Thoracic aorta (tissue), 2 donors: ENCODE data around the gene NT5E. TPM values are rescaled to one million over a fixed set of nuclear protein-coding genes. Genes with fewer than 3 reads are reported as not detected.

Source experiments
- ATAC-seq: fragments of 150-250 bp; one replicate; pipeline ENCODE4 v1.8.0; 2017; ENCODE audit warnings: low read depth; ENCODE audit not compliant: insufficient number of reproducible peaks, low FRiP score
- DNase-seq: peaks from one replicate; pipeline ENCODE4 v3.0.0-alpha.2; 2020; ENCODE audit warnings: low spot score
- H3K27ac ChIP-seq, 2 donors: fragments of 200-600 bp; sonication (generic); 1 replicate in 1 of 2; 2 replicates in 1 of 2; pipeline ENCODE4 v1.5.1; 2016; ENCODE audit warnings: mild to moderate bottlenecking in 2 of 2, moderate library complexity in 2 of 2
- H3K27me3 ChIP-seq: fragments of 200-600 bp; sonication (generic); replicated peaks from 2 replicates; pipeline ENCODE4 v1.6.0; 2016; ENCODE audit warnings: mild to moderate bottlenecking; ENCODE audit not compliant: insufficient read depth
- H3K36me3 ChIP-seq: fragments of 200-600 bp; sonication (generic); one replicate; pipeline ENCODE4 v1.5.1; 2016
- H3K4me1 ChIP-seq, 2 donors: fragments of 200-600 bp; sonication (generic); 1 replicate in 1 of 2; 2 replicates in 1 of 2; pipeline versions ENCODE4 v1.5.1 to v1.6.0; 2016; ENCODE audit warnings: low read depth in 2 of 2, mild to moderate bottlenecking in 1 of 2; ENCODE audit not compliant: control insufficient read depth in 1 of 2
- H3K4me3 ChIP-seq: fragments of 200-600 bp; sonication (generic); 2 replicates; pipeline ENCODE4 v1.5.1; 2016; ENCODE audit warnings: mild to moderate bottlenecking
- H3K9me3 ChIP-seq: fragments of 200-600 bp; sonication (generic); 2 replicates; pipeline ENCODE4 v1.5.1; 2016
- total RNA-seq, 2 donors: library from RNA; depleted of rRNA; stranded (reverse); fragments of >200 nt; gene quantifications; one replicate each; pipeline versions ENCODE4 v1.1.0 to v1.2.3, GENCODE V29; 2016
- TF ChIP-seq, protein P1 (sequence below): fragments of 200-600 bp; sonication (generic); IDR thresholded peaks from one replicate; pipeline ENCODE4 v1.5.1; 2019; ENCODE audit warnings: antibody characterized with exemption

Gene NT5E
- total RNA-seq, 2 donors from 2014 or later = 47.4 to 57.4 TPM

DNA sequence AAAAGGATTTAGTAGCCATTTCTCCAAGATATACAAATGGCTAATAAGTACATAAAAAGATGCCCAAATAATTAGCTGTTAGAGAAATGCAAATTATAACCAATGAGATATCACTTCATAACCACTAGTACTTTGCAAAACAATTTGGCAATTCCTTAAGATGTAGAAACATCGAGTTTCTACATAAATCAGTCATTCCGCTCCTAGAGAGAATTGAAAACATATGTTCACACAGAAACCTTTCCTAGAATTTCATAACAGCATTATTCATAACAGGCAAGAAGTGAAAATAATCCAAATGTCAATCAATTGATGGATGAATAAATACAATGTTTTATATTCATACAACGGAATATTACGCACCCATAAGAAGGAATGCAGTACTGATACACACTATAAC, 20.5 kb upstream of the NT5E start:
- Histone ChIP-seq H3K9me3 (no peaks in the 10 kb centered on the region), H3K36me3 (no peaks in the 10 kb centered on the region), H3K27me3 (no peaks in the 10 kb centered on the region), H3K27ac (no peak overlapping the region), H3K4me1 (no peaks in the 10 kb centered on the region), H3K4me3 (no peak overlapping the region)
- no peak for DNase-seq
- ATAC-seq = no peak
- TF ChIP-seq, protein P1, sequence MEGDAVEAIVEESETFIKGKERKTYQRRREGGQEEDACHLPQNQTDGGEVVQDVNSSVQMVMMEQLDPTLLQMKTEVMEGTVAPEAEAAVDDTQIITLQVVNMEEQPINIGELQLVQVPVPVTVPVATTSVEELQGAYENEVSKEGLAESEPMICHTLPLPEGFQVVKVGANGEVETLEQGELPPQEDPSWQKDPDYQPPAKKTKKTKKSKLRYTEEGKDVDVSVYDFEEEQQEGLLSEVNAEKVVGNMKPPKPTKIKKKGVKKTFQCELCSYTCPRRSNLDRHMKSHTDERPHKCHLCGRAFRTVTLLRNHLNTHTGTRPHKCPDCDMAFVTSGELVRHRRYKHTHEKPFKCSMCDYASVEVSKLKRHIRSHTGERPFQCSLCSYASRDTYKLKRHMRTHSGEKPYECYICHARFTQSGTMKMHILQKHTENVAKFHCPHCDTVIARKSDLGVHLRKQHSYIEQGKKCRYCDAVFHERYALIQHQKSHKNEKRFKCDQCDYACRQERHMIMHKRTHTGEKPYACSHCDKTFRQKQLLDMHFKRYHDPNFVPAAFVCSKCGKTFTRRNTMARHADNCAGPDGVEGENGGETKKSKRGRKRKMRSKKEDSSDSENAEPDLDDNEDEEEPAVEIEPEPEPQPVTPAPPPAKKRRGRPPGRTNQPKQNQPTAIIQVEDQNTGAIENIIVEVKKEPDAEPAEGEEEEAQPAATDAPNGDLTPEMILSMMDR = no peak

DNA sequence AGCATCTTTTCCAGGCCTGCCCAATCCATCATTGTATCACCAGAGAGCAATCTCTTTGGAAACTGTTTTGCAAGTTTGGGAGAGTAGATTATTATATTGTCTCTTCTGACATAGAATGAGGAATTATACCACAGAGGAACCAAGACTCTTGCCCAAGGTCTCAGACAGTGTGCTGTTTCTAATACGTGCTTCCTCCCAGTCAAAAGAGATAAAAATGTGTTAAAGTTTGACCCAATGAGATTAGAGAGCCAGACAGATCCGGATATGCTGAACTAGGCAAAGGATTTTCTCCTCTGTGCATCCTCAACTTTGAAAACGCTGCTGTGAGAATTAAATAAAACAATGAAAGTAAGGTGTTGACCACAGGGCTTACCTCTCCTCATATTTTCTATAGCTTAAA, 18.6 kb upstream of the NT5E start:
- Histone ChIP-seq H3K36me3 (no peaks in the 10 kb centered on the region), H3K27me3 (no peaks in the 10 kb centered on the region), H3K27ac (no peak overlapping the region), H3K4me1 (peaks cover 0 to 3% of the 10 kb centered on the region in 2 donors), H3K4me3 (no peak overlapping the region), H3K9me3 (no peaks in the 10 kb centered on the region)
- TF ChIP-seq, protein P1 = no peak
- DNase-seq (no peak), ATAC-seq (no peak)

DNA sequence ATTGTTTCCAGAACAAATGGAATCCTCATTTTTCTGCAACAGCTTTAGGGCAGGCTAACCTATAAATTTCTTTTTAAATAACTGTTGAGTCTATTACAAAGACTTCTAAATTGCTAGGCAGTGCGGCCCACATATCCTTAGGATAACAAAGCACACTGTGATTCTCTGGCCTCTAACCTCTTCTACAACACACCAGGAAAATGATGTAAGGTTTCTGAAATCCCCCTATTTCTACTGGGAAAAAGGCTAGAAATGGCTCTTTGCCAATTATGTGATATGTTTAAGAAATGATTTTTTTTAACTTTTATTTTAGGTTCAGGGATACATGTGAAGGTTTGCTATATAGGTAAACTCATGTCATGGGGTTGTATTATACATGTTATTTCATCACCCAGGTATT, 17.3 kb upstream of the NT5E start:
- Histone ChIP-seq H3K27me3 (no peaks in the 10 kb centered on the region), H3K4me1 (peaks cover 0 to 3% of the 10 kb centered on the region in 2 donors), H3K36me3 (no peaks in the 10 kb centered on the region), H3K9me3 (no peaks in the 10 kb centered on the region), H3K4me3 (no peak overlapping the region), H3K27ac (no peak overlapping the region)
- TF ChIP-seq, protein P1 = no peak
- ATAC-seq (no peak), DNase-seq (no peak)

DNA sequence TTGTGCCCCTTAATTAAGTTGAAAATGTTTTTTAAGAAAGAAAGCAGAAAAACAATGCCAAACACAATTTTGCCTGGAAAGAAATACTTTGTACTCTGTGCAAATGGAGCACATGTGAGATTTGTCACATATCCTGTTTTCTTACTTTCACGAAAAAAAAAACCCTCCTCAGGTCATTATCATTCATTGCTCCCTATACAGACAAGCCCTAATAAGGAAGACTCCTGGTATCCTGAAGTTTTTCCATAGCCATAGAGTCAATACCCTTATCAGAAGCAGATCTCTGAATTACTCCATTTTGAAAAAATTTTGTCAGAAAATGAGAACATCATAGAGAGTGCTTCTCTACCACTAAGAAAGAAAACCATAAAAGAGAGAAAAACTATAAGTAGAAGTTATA, 14.0 kb upstream of the NT5E start:
- Histone ChIP-seq H3K9me3 (no peaks in the 10 kb centered on the region), H3K4me3 (no peak overlapping the region), H3K4me1 (peaks cover 0 to 3% of the 10 kb centered on the region in 2 donors), H3K27ac (no peak overlapping the region), H3K27me3 (no peaks in the 10 kb centered on the region), H3K36me3 (no peaks in the 10 kb centered on the region)
- ATAC-seq (no peak), DNase-seq (no peak)
- TF ChIP-seq, protein P1 = no peak

DNA sequence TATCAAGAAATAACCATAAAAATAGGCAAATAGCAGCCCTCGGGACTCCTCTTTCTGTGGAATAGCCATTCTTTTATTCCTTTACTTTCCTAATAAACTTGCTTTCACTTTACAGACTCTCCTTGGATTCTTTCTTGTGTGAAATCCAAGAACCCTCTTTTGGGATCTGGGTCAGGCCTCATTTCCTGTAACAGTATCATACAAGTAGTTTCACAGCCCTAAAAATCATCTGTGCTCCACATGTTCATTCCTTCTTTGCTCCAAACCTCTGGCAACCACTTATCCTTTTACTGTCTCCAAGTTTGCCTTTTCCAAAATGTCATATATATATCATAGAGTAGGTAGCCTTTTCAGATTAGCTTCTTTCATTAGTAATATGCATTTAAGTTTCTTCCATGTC, 13.5 kb upstream of the NT5E start:
- DNase-seq (no peak), ATAC-seq (no peak)
- no peak overlapping the region for H3K27ac ChIP-seq
- H3K36me3 ChIP-seq = no peaks in the 10 kb centered on the region
- peaks cover 0 to 3% of the 10 kb centered on the region in 2 donors for H3K4me1 ChIP-seq
- H3K27me3 ChIP-seq = no peaks in the 10 kb centered on the region
- no peaks in the 10 kb centered on the region for H3K9me3 ChIP-seq
- TF ChIP-seq, protein P1 = no peak
- H3K4me3 ChIP-seq = no peak overlapping the region
